ENCODE measurements around the gene CFAP54.

Gene CFAP54

DNA sequence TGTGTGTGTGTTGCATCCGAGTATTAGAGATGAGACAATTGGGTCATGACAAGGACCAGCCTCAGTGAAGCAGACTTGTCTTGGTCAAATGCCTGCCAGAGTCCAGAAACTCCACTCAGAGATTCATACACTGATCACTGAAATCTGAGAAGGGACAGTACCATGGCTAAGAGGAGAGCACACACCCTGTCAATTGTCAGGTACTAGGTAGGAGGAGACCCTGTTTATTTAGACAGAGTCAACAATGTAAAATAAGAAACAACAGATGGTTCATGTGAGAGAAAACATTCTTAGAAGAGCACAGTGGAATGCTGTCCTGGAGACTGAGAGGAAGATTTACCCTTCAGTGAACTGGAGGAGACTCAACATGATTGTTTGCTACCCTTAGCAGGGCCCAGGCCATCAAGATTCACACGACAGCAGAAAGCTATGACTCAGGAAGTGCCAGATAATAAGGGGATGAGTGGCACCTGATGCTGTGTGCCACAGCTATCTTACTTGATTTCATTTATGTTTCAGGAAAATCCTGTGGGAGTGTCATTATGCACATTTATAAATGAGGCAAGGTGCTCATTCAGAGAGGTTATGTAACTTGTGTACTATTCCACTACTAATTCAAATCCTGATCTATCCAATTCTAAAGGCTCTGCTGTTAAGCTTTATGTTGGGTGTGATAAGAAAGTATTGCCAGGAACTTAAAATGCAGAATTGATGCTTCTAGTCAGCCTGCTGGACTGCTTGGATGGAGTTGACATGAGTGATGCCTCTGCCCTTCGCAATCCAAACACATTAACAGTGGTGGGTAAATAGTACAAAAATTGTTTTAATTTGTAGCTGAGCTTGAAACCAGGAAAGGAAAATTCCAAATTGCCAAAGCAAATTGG, 281.1 kb downstream of the CFAP54 start:
- DNase-seq, result no peak

DNA sequence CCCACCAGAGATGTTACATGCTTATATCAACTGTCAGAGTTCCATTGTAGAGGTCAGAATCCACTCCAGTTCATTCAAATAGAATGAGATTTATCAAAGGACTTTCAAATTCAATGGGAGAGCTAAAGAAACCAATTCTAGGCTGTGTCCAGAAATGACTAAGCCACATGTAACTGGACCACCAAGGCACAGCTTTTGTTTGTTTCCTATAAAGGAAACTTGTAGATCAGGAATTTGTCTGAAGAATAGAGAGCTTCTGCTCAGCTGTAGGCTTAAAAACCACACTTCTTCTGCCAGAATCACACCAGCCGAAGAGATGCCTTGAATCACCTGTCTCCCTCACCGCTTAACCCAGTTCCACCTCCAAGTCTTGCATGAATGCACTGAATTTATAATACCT, 283.7 kb downstream of the CFAP54 start:
- DNase-seq, result no peak

GRCh38 chr12:96774496-96775256, 285.3 kb downstream of the CFAP54 start:
- no peak for DNase-seq

DNA sequence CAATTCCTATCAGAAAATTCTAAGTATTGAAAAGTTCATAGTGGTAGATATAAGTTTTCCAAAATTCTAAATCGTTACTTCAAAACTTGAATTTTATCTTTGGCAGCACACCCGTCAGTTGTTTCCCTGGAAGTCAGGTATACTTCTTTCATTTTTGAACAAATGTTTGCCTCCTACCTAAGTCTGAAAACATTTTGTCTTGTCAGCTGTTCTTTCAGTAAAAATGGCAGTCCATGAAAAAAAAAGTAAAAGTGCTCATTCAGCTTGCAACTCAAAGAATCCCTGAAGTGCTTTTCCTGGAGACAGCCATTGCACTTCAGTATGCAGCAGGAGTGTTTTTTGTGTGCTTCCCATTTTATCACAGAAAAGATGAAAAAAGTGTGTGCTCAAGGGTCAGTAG, 287.5 kb downstream of the CFAP54 start:
- no peak for DNase-seq

DNA sequence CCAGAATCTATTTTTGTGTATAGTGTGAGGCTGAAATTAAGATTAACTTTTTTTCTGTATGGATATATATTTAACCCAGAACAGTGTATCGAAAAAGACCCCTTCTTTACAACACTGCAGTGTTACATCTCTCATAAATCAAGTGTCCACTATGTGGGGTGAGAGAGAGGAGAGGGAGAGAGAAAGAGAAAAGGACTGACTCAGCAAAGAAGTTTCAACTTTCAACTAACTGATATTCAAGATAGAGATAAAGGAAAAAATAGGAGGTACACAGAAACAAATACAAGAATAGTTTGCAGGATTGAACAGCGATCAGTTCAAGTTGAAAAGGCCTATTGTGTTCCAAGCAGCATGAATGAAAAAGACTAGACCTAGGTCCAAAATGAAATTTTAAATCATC, 291.0 kb downstream of the CFAP54 start:
- no peak for DNase-seq

DNA sequence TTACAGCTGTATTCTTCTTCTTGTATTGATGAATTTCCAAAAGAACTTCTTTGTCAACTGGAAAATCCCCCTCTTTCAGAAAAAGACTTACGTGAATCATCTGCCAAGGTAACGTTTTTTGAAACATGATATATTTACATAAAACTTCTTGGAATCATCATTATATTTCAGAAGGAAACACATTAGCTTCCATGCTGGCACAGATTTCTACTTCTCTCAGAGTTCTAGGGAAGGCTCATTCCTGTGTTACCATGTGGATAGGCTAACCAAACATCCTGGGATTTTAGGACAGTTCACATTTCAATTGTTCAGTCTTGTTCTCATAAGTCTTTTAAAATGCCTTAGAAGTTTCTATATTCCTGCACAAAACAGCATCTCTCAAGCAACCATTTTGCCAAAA, 297.4 kb downstream of the CFAP54 start:
- DNase-seq, result no peak

GRCh38 chr12:96803969-96804368, 314.6 kb downstream of the CFAP54 start:
- DNase-seq, result no peak

GRCh38 chr12:96806272-96806671, 316.9 kb downstream of the CFAP54 start:
- no peak for DNase-seq

DNA sequence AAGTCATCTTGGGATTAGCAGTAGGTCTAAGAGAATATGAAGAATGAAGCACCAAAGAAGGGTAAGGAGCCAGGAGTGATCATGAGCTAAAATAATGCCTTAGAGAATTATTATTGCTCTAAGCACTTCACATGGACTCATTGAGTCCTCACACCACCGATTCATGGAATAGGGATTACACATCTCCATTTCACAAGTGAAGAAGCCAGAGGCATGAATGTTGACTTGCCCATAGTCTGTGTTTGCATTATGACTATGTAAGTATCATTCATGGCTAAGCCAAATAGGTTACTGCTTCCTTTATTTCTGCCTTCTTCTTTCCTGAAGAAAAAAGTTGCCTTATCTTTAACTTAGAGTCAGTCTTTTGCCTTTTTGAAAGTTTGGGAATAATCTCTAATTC, 318.4 kb downstream of the CFAP54 start:
- DNase-seq, result no peak

GRCh38 chr12:96808587-96808986, 319.2 kb downstream of the CFAP54 start:
- DNase-seq, result no peak

GRCh38 chr12:96809522-96809921, 320.1 kb downstream of the CFAP54 start:
- no peak for DNase-seq

GRCh38 chr12:96810057-96810456, 320.7 kb downstream of the CFAP54 start:
- DNase-seq, result no peak

DNA sequence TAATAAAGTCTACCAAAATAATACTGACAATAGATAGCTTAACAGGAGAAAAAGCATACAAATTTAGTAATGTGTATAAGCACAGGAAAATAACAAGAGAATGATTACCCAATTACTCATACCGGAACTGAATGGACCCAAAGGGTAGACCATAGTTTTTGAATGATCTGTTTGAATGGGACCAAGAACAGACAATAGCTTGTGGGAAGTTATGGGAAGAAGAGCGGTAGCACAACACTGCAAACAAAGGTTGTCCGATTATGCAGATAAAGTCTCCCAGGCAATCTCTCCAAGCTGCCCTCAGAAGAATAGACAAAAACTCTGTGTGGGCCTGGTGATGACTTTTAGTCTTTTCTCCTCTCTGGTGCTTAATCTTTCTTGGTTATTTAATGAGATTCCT, 321.1 kb downstream of the CFAP54 start:
- DNase-seq, result no peak

DNA sequence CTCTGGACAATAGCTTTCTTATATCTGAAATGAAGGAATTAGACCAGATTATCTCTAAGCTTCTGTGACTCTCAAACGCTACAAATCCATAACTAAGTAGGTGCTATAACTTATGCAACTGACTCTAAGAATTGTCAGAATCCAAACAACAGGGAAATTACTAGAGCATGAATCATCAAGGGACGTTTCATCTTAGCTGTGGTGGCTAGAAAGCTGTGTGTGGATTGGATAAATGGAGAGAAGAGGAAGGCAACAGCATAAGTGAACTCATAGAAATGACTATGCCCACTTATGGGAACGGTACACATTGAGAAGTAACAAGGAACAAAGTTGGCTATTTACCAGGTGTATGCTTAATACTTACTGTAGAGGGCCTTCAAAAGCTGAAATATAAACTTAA, 321.7 kb downstream of the CFAP54 start:
- peak; percentile 9 for DNase-seq

- DNase-seq, result no peak
Observed at GRCh38 chr12:96812153-96812552, 322.8 kb downstream of the CFAP54 start.

DNA sequence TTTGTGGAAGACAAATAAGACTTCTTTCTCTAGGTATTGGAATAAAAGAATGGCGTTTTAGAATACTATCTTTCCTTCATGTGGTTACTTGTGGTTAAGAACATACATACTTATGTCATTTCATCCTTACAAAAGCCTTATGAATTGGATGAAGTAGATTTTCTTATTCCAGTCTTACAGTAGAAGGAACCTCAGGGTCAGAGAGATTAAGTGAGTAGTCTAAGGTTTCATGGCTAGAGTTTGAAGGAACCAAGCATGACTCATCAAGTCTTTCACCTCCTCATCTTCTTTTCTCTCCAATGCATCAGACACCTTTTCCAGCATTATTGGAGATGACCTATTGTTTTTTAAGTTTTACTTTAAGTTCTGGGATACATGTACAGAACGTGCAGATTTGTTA, 324.8 kb downstream of the CFAP54 start:
- DNase-seq, result no peak

DNA sequence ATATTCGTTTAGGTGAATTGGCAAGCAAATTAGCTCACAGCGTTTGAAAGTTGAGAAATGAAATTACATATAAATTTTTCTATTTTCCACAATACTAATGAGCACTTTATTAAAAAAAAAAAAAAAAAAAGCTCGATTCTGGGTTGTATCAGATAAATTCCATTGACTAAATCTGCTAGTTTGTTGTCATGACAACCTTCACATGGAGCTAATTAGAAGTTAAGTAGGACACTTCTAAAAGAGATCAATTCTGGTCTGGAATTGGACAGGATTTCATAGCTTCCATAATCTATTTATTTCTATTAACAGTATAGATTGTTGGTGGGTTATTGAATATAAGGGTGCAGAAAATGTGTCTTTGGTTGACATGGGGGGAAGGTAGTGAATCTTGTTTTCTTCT, 332.2 kb downstream of the CFAP54 start:
- no peak for DNase-seq

- DNase-seq, result no peak
Observed at GRCh38 chr12:96822641-96823040, 333.3 kb downstream of the CFAP54 start.

GRCh38 chr12:96824074-96824837, 334.9 kb downstream of the CFAP54 start:
- no peak for DNase-seq

DNA sequence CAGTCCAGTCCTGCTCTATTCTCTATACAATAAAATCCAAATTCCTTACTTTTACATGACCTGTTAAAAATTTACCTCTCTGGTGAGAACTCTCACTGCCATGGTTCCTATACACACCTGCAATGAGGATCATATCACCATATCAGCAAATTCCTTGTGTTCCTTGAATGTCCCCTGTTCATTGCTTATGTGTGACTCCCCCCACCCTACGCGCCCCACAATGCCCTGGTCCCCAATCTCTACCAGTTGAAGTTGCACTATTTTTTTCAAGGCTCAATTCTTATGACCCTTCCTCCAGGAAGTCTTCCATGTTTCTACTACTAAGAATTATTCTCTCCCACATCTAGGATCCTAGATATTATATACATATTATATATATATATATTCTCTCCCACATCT, 335.5 kb downstream of the CFAP54 start:
- DNase-seq, result no peak

- DNase-seq, result peak; percentile 6
Observed at GRCh38 chr12:96828169-96828789, 338.9 kb downstream of the CFAP54 start.

DNA sequence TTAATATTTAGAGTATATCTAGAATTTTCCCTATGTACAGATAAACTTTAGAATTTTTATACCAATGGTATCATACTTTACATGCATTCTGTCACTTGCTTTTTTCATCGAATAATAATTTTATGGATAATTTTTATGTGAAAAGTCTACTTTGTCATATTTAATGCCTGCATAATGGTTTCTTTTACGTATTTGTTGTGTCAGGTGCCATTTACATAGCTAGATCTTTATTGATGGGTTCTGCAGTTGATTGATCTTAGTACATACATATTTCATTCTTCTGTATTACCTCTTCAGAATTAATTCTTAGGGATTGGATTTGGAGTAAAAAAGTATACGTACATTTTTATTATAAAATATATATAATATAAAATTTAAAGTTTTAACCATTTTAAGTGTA, 340.0 kb downstream of the CFAP54 start:
- DNase-seq, result no peak

DNA sequence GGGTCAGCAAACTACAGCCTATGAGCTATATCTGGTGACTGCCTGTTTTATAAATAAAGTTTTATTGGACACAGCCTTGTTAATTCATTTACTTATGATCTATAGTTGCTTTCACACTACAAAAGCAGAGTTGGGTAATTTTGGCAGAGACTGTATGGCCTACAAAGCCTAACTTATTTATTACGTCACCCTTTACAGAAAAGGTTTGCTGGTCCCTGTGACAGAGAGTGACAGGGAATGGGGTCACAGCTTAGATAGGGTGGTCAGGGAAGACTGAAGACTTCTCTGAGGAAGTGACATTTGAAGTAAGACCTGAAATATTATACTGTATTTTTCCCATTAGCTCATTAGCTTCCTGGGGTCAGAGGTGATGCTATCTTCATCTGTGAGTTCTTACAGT, 342.0 kb downstream of the CFAP54 start:
- DNase-seq, result no peak

Data from eye (tissue), 1 donor.